AG04449 (cell line): ENCODE measurements around the gene SLX4IP.

Source experiments
- CTCF ChIA-PET: fragments of 350-600 bp; formaldehyde crosslinking; extraction: SDS; loops from one replicate; lab custom pipeline; 2021; ENCODE audit warnings: antibody characterized with exemption; lab: Yijun Ruan, JAX
- POLR2A ChIA-PET: fragments of 400-600, 350-600 bp; formaldehyde crosslinking; extraction: SDS; loops from one replicate; lab custom pipeline; 2020; ENCODE audit warnings: antibody characterized with exemption, inconsistent platforms; lab: Yijun Ruan, JAX
- DNase-seq: peaks from one replicate; pipeline ENCODE4 v3.0.0-alpha.2; 2010; ENCODE audit warnings: low read depth, low spot score
- H3K4me3 ChIP-seq: 2 replicates; pipeline ENCODE4 v1.5.1; 2011; ENCODE audit warnings: low read depth, mild to moderate bottlenecking, control low read depth, low read length
- TF ChIP-seq, protein P1 (sequence below): IDR thresholded peaks from one replicate; pipeline ENCODE4 v1.5.1; 2011; ENCODE audit warnings: mild to moderate bottlenecking, moderate library complexity, low read length, control low read depth, inconsistent platforms; ENCODE audit not compliant: insufficient read depth; ENCODE audit errors: missing control alignments

SLX4IP gene

DNA sequence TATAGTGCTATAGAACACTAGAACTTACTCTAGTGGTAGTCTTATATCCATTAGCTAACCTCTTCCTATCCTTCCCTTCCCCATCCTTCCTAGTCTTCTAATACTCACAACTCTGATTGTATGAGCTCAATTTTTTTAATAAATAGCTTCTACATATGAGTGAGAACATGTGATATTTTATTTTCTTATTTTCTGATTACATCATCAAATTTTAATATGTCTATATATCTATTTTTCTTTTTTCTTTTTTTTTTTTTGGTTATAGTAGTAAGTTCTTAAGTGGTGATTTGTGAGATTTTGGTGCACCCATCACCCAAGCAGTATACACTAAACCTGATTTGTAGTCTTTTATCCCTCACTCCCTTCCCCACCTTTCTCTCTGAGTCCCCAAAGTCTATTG is 126.2 kb downstream of the SLX4IP start:
- no peak overlapping the region for H3K4me3 ChIP-seq
- TF ChIP-seq, protein P1, sequence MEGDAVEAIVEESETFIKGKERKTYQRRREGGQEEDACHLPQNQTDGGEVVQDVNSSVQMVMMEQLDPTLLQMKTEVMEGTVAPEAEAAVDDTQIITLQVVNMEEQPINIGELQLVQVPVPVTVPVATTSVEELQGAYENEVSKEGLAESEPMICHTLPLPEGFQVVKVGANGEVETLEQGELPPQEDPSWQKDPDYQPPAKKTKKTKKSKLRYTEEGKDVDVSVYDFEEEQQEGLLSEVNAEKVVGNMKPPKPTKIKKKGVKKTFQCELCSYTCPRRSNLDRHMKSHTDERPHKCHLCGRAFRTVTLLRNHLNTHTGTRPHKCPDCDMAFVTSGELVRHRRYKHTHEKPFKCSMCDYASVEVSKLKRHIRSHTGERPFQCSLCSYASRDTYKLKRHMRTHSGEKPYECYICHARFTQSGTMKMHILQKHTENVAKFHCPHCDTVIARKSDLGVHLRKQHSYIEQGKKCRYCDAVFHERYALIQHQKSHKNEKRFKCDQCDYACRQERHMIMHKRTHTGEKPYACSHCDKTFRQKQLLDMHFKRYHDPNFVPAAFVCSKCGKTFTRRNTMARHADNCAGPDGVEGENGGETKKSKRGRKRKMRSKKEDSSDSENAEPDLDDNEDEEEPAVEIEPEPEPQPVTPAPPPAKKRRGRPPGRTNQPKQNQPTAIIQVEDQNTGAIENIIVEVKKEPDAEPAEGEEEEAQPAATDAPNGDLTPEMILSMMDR = no peak
- DNase-seq = no peak
- ChIA-PET POLR2A (no interaction called here), CTCF (interaction anchor here (0.6 to 1.2 kb wide), 4 partner anchors 9 to 110 kb away, joined by 3 read pairs; no protein-coding TSS in a partner anchor)

DNA sequence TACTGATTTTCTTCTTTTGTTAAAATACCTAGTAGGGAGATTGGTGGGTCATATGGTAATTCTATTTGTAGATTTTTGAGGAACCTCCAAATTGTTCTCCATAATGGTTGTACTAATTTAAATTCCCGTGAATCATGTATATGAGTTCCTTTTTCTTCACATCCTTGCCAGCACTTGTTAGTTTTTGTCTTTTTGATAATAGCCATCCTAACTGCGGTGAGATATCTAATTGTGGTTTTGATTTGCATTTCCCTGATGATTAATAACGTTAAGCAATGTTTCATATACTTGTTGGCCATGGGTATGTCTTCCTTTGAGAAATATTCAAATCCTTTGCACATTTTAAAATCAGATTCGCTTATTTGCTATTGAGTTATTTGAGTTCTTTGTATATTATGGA is 127.8 kb downstream of the SLX4IP start:
- ChIA-PET POLR2A (no interaction called here), CTCF (no interaction called here)
- no peak for DNase-seq
- H3K4me3 ChIP-seq = no peak overlapping the region
- TF ChIP-seq, protein P1 = no peak

DNA sequence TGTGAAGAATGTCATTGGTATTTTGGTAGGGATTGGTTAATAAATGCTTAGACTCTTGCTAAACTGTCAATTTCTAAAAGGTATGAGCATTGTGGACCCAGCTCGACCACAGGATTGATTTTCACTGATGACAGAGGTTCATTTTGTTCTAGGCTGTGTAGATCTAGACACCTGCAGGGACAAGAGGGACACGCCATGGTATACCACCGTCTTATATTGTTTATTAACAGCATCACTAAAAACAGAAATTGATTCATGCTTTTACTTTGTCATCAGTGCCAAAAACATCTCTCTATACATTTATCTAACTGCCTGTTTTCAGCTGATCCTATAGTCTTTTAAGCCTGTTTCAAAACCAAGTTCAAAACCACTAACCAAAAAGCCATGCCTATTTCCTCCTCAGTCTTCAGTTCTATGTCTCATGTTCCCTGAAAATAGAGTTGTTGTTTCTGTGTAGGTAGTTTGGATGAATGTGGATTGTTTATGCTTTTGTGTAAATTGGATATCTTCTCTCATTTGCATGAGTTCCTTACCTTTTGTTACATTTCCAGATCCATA is 128.9 kb downstream of the SLX4IP start:
- POLR2A ChIA-PET = no interaction called here
- no peak for DNase-seq
- TF ChIP-seq, protein P1 = no peak
- CTCF ChIA-PET = no interaction called here
- no peak overlapping the region for H3K4me3 ChIP-seq

DNA sequence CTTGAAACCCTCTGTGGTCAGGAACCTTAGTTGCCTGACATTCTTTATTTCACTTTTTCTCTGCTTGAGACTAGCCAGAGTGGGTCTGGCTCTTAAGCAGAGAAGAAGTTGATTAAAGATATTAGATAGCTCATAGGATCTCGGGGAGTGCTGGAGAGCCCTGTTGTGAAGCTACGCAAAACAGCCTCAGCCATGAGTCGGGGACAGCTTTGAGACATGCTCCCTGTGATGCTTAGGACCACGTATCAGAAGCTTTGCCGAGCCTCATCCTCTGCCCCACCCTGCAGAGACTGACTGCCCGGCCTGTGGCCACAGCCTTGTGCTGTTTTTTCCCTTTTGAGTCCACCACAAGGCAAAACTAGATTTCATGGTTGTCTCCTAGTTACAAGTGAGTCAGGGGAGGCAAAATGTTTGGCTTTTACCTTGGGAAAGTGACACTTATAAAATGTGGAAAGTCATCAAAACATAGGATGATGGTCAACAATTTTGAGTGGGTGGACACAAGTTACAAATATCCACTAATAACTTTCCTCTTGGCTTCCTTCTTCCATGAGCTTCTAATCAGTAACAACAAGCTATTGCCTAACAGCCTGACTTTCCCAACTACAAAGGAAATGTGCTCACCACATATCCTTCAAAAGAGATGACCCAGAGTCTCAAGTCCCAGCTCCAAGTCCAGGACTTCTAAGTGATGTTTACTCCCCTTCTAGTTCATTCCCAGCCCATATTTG is 130.3 kb downstream of the SLX4IP start:
- POLR2A ChIA-PET = no interaction called here
- DNase-seq = no peak
- TF ChIP-seq, protein P1 = no peak
- no peak overlapping the region for H3K4me3 ChIP-seq
- CTCF ChIA-PET = interaction anchor here (0.9 to 1.3 kb wide), 3 partner anchors 12 to 109 kb away, joined by 3 to 4 read pairs (median 3); no protein-coding TSS in a partner anchor

DNA sequence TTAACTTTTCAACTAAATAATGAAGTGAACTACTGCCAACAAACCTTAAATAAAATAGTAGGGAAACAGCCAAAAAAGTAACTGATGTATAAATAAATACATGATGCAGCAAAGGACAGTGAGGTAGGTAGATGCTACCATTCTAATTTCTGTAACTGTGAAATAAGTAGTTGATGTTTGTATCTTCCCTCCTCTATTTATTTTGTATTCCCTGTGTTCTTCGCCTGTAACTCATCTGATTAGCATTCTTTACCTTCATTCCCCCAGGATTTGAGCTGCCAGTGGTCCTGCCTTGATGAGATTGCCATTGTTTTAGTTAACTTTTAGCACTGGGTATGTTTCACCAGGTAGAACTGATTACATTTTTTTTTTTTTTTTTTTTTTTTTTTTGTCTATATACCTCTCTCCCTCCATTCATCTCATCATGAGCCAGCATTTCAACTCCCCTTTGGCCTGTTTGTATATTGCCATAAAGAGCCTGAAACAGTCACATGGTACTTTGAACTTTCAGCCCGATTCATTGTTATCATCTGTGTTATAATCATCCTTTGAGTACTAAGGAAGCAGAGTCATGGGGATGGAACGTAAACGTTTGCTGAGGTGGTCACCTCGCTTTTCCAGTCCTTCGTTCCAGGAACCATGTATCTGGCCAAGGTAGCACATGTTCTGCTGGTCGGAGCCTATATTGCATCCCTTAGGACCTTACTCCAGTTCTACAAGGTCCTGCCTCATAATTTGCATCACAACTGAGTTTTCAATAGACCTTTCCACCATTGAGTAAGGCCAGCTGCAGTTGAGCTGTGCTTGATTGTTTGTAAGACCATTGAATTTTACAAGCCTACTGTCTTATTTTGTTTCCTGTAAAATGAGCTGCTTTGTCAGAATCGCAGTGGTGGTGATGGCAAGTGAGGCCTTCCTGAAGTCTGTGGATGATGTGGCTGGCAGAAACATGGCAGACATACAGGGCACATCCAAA is 131.1 kb downstream of the SLX4IP start:
- H3K4me3 ChIP-seq = no peak overlapping the region
- ChIA-PET POLR2A (no interaction called here), CTCF (interaction anchor here (1.3 kb wide), 1 partner anchor 13 kb away, joined by 4 read pairs; no protein-coding TSS in a partner anchor)
- DNase-seq = no peak
- TF ChIP-seq, protein P1 = no peak
